Activated CD4-positive, alpha-beta T cell treated with anti-CD3 and anti-CD28 coated beads, Interleukin-2, amount 10 ng/mL, durations not matched to agents 7 days and 5 days (primary cell): Measurements from ENCODE around the gene FAM168B. TPM values are rescaled to one million over a fixed set of nuclear protein-coding genes. Genes with fewer than 3 reads are reported as not detected.

Experiments
- CTCF ChIA-PET: fragments of 350-600 bp; sonication (Branson Sonifier 250); formaldehyde crosslinking; loops from one replicate; lab custom pipeline; 2021; ENCODE audit warnings: antibody characterized with exemption; lab: Charles Lee
- POLR2A ChIA-PET: fragments of 350-600 bp; sonication (Branson Sonifier 250); formaldehyde crosslinking; loops from one replicate; lab custom pipeline; 2021; ENCODE audit warnings: antibody characterized with exemption; lab: Charles Lee
- DNase-seq: peaks from one replicate; pipeline ENCODE4 v3.0.0-alpha.2; 2020
- H3K27ac Mint-ChIP-seq: one replicate; pipeline ENCODE4 v1.8.0; 2021; ENCODE audit warnings: mild to moderate bottlenecking, moderate library complexity, mixed read lengths
- H3K27me3 Mint-ChIP-seq: one replicate; pipeline ENCODE4 v1.8.0; 2021; ENCODE audit warnings: mixed read lengths
- H3K36me3 Mint-ChIP-seq: one replicate; pipeline ENCODE4 v1.8.0; 2021; ENCODE audit warnings: low read depth, mixed read lengths
- H3K4me1 Mint-ChIP-seq: one replicate; pipeline ENCODE4 v1.8.0; 2021; ENCODE audit warnings: mixed read lengths
- H3K4me3 Mint-ChIP-seq: one replicate; pipeline ENCODE4 v1.8.0; 2021; ENCODE audit warnings: mild to moderate bottlenecking, moderate library complexity, mixed read lengths
- H3K9me3 Mint-ChIP-seq: one replicate; pipeline ENCODE4 v1.8.0; 2021; ENCODE audit warnings: mixed read lengths
- total RNA-seq, 2 experiments: library from RNA; stranded (reverse); gene quantifications; one replicate each; pipeline ENCODE4 v1.2.3, GENCODE V29; 2021

Gene FAM168B
- total RNA-seq, 2 experiments from 2014 or later: 52.7 to 53.3 TPM

DNA sequence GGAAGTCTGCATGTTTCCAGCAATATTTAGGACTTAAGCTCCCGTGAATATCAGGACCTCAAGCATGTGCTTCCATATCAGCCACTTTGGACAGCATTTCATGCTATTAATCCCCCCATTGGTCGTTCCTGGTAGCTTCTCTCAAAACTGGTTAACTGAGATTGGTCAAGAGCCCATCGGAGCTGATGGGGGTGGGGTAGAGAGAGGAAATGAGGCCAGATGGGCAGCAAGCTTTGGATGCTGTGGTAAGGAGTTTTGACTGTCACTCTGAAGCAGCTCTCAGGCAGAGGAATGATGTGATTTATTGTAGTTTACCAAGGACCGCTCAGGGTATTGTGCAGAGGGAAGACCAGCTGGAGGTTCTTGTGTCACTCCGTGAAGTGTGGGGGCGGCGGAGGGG lies 81.8 kb downstream of the FAM168B start:
- ChIA-PET CTCF (interaction anchor here (1.2 to 1.4 kb wide), 2 partner anchors 16 to 26 kb away, joined by 3 read pairs; no protein-coding TSS in a partner anchor), POLR2A (no interaction called here)
- peaks cover 33% of the 10 kb centered on the region for H3K4me1 Mint-ChIP-seq
- H3K27ac Mint-ChIP-seq: peak overlapping the region; percentile 16
- H3K9me3 Mint-ChIP-seq: peaks cover 4% of the 10 kb centered on the region
- no peak overlapping the region for H3K4me3 Mint-ChIP-seq
- peaks cover 5% of the 10 kb centered on the region for H3K36me3 Mint-ChIP-seq
- peak; percentile 2 for DNase-seq
- H3K27me3 Mint-ChIP-seq: peaks cover 34% of the 10 kb centered on the region

DNA sequence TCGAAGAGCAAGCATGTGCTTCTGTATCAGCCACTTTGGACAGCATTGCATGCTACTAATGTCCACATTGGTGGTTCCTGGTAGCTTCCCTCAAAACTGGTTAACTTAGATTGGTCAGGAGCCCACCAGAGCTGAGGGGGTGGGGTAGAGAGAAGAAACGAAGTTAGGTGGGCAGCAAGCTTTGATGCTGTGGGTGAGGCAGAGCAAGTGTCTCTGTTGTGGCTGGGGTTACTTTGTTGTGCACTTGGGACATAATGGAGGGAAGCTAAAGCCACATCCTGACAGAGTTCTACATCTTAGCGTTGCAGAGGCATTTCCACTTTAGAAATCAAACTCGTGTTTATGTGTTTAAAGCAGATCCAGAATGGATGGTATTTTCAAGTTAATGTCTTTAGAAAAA lies 82.7 kb downstream of the FAM168B start:
- peaks cover 33% of the 10 kb centered on the region for H3K4me1 Mint-ChIP-seq
- peak overlapping the region; percentile 9 for H3K4me3 Mint-ChIP-seq
- H3K9me3 Mint-ChIP-seq: peaks cover 4% of the 10 kb centered on the region
- DNase-seq: peak; percentile 51
- ChIA-PET CTCF (no interaction called here), POLR2A (no interaction called here)
- peaks cover 5% of the 10 kb centered on the region for H3K36me3 Mint-ChIP-seq
- peaks cover 34% of the 10 kb centered on the region for H3K27me3 Mint-ChIP-seq
- peak overlapping the region; percentile 83 for H3K27ac Mint-ChIP-seq

DNA sequence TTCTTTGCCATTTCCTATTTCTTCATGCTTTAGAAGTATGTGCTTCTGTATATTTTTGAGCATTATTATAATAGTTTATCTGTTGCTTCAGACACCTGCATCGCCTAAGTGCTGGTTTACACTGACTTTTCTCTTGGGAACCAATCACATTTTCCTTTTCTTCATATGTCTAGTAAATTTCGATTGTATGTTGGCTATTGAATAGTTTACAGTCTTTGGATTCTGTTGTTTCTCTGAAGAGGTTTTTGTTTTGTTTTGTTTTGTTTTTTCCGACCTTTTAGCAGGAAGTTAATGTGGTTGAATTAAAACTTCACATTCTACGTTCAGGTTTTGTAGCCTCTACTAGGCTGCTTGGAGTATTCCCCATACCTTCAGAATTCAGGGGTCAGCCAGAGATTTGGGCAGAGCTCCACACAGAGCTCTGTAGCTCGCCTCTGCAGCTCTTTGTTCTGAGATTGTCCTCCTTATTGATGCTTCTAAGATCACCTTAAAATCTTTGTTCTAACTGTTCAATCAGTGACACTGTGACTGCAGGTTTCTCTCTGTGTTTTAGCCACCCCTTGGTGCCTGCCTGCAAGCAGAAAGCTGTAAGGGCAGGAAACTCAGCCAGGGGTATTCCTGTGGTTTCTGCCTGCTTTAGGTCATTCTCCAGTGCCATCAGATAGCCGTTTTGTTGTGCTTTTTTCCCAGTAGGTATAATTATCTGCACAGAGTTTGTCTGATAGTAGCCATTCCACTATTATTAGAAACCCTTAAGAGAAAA lies 83.4 kb downstream of the FAM168B start:
- ChIA-PET CTCF (no interaction called here), POLR2A (no interaction called here)
- Mint-ChIP-seq H3K36me3 (peaks cover 5% of the 10 kb centered on the region), H3K9me3 (peaks cover 4% of the 10 kb centered on the region), H3K4me3 (peak overlapping the region; percentile 9), H3K4me1 (peaks cover 33% of the 10 kb centered on the region), H3K27ac (peak overlapping the region; percentile 83), H3K27me3 (peaks cover 34% of the 10 kb centered on the region)
- DNase-seq: peak; percentile 5

DNA sequence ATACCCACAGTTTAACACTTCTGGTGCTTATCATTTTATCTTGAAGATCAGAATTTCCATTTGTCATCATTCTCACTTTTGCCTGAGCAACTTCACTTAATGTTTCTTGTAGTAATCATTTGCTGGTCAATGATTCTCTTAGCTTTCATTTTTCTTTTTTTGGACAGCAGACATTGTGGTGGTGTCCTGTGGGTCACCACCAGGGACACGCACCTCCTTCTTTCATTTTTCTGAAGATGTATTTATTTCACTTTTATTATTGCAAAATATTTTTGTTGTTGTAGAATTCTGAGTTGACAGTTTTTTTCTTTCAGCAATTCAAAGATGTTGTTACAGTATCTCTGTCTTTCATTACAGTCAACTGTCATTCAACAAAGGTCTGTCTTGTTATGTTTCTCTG lies 84.3 kb downstream of the FAM168B start:
- H3K27me3 Mint-ChIP-seq: peaks cover 27% of the 10 kb centered on the region
- POLR2A ChIA-PET: no interaction called here
- H3K27ac Mint-ChIP-seq: no peak overlapping the region
- peak; percentile 3 for DNase-seq
- peaks cover 5% of the 10 kb centered on the region for H3K36me3 Mint-ChIP-seq
- peaks cover 33% of the 10 kb centered on the region for H3K4me1 Mint-ChIP-seq
- CTCF ChIA-PET: interaction anchor here (0.6 kb wide), 1 partner anchor 220 kb away, joined by 3 read pairs; no protein-coding TSS in a partner anchor
- peaks cover 4% of the 10 kb centered on the region for H3K9me3 Mint-ChIP-seq
- H3K4me3 Mint-ChIP-seq: no peak overlapping the region

DNA sequence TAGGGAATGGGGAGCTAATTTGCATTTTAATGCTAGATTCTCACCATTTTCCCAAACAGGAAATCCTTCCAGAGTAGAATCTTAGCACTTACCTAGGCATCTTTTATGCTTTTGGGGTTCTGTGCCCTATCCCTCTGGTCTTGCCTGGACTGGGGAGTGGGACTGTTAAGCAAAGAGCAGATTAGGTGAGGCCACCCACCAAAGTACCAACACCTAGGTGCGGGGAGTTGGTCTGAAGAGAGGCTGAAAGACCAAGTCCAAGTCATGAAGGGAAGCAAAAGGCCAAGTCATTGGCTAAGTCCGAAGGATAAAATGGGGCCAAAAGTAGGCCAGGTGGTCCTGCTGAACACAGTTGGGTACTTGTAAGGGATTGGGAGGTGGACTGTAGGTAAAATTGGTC lies 86.7 kb downstream of the FAM168B start:
- CTCF ChIA-PET: no interaction called here
- Mint-ChIP-seq H3K4me1 (peaks cover 27% of the 10 kb centered on the region), H3K27ac (no peak overlapping the region), H3K27me3 (peaks cover 25% of the 10 kb centered on the region), H3K4me3 (no peak overlapping the region), H3K9me3 (peaks cover 4% of the 10 kb centered on the region), H3K36me3 (peaks cover 5% of the 10 kb centered on the region)
- POLR2A ChIA-PET: no interaction called here
- DNase-seq: peak; percentile 1

DNA sequence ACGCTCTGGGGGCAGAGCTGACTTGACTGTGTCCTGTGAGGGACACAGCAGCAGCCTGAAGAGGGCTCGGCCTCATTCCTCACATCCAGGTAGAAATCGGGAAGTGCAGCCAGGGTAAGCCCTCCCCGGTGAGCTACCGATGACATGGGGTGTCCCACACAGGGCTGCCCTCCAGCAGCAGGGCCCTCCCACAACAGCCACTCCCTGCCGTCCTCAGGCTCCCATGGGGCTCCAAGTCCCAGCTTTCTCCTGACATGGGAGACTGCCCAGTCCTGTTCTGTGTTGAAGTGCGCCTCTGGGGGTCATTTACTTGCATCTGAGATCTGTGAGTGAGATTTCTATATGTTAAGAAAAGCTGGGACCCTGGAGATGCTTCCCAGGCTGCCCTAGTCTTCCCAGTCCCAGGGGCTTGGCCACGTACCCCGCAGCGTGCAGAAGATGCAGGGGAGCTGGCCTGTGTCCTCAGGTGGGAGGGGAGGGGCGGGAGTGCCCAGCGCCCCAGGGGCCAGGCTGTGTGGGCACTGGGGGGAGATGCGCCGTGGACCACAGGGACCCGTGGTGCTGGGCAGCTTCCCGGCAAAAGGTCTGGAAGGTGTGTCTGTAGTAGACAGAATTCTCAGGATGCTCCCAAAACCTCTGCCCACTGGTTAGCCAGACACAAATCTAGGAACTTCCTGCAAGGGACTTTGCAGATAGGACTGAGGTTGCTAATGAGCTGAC lies 87.9 kb downstream of the FAM168B start:
- ChIA-PET CTCF (no interaction called here), POLR2A (no interaction called here)
- H3K9me3 Mint-ChIP-seq: peaks cover 2% of the 10 kb centered on the region
- H3K4me1 Mint-ChIP-seq: peaks cover 15% of the 10 kb centered on the region
- H3K36me3 Mint-ChIP-seq: peaks cover 5% of the 10 kb centered on the region
- no peak for DNase-seq
- no peak overlapping the region for H3K4me3 Mint-ChIP-seq
- no peak overlapping the region for H3K27ac Mint-ChIP-seq
- peaks cover 26% of the 10 kb centered on the region for H3K27me3 Mint-ChIP-seq

DNA sequence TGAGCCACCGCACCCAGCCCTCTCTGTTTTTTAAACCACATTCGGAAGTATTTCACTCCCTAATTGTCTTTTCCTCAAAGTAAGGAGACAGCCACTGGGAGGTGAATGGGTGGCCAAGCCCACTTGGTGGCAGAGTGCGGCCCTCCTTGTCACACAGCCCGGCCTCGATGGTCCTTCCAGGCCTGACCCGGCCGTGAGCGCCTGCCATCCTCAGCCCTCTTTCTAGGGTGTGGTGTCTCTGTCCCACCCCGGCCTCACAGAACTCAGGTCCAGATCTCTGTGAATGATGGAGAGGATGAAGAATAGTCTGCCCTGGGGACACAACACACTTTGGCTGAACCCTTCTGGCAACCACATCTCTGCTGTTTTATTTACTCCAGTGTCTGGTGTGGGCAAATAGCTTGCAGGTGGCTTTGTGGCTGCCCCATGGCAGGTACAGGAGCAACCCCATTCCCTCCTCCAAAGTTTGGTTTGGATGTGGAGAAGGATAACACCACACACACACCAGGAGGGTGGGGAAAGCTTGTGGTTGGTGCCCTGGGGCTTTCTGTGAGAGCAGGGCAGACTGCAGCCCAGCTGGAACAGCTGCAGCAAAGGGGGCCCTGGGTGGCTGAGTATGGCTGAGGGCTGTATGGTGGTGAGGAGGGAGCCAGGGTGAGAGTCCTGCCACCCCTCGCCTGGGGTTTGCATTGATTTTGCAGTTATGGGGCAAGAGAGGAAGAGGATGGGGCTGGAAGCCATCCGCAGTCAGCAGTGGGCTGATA lies 88.6 kb downstream of the FAM168B start:
- no peak for DNase-seq
- ChIA-PET CTCF (no interaction called here), POLR2A (no interaction called here)
- Mint-ChIP-seq H3K27ac (no peak overlapping the region), H3K27me3 (peaks cover 25% of the 10 kb centered on the region), H3K4me3 (no peak overlapping the region), H3K9me3 (no peaks in the 10 kb centered on the region), H3K36me3 (peaks cover 1% of the 10 kb centered on the region), H3K4me1 (peaks cover 8% of the 10 kb centered on the region)

DNA sequence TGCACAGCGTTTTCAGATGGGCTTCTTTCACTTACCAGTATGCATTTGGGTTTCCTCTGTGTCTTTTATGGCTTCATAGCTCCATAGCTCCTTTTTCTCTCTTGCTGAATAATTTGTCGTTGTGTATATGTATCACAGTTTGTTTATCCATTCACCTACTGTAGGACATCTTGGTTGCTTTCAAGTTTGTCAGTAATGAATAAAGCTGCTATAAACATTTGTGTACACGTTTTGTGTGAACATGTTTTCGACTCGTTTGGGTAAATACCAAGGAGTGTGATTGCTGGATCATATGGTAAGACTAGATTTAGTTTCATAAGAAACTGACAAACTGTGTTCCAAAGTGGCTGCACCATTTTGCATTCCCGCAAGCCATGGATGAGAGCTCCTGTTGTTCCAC lies 94.7 kb downstream of the FAM168B start:
- H3K27ac Mint-ChIP-seq: no peak overlapping the region
- H3K27me3 Mint-ChIP-seq: peaks cover 41% of the 10 kb centered on the region
- H3K4me3 Mint-ChIP-seq: no peak overlapping the region
- no peaks in the 10 kb centered on the region for H3K36me3 Mint-ChIP-seq
- CTCF ChIA-PET: interaction anchor here (0.8 kb wide), 1 partner anchor 9 kb away, joined by 3 read pairs; no protein-coding TSS in a partner anchor
- POLR2A ChIA-PET: no interaction called here
- no peaks in the 10 kb centered on the region for H3K4me1 Mint-ChIP-seq
- no peaks in the 10 kb centered on the region for H3K9me3 Mint-ChIP-seq
- no peak for DNase-seq

Other genes starting within 250 kb of the FAM168B start
- 10 to 100 TPM; 55.4 to 55.7 TPM for gene PLEKHB2, start 11.9 kb upstream of the FAM168B start, total RNA-seq
- gene POTEE, start 116.1 kb upstream of the FAM168B start, total RNA-seq: under 1 TPM; 0.69 to 0.94 TPM